MV-4-11 (cell line): ENCODE measurements around the gene ALAS1.

Source experiments
- DNase-seq: peaks from one replicate; lab custom pipeline; 2025; lab: John Stamatoyannopoulos, UW

The ALAS1 gene

GRCh38 chr3:52234516-52235447 lies 36.8 kb downstream of the ALAS1 start:
- no peak for DNase-seq

GRCh38 chr3:52236424-52236886 lies 38.5 kb downstream of the ALAS1 start:
- DNase-seq, result no peak

- no peak for DNase-seq
Observed at GRCh38 chr3:52237006-52237656, 39.2 kb downstream of the ALAS1 start.

GRCh38 chr3:52237657-52238172 lies 39.8 kb downstream of the ALAS1 start:
- peak; percentile 65 for DNase-seq

GRCh38 chr3:52238193-52238760 lies 40.3 kb downstream of the ALAS1 start:
- DNase-seq, result peak; percentile 7

- peak; percentile 64 for DNase-seq
Observed at GRCh38 chr3:52238761-52239701, 41.1 kb downstream of the ALAS1 start, which contains the start of gene TWF2. Gene TWF2, minus strand, starts transcription at chr3:52239158. Its CDS starts 142 bp downstream, at chr3:52239016.

GRCh38 chr3:52240059-52240885 lies 42.3 kb downstream of the ALAS1 start:
- peak; percentile 87 for DNase-seq

- DNase-seq, result no peak
Observed at GRCh38 chr3:52240886-52241370, 43.0 kb downstream of the ALAS1 start.

- DNase-seq, result no peak
Observed at GRCh38 chr3:52242039-52242438, 44.1 kb downstream of the ALAS1 start.

GRCh38 chr3:52243791-52244628 lies 46.0 kb downstream of the ALAS1 start:
- DNase-seq, result peak; percentile 95

GRCh38 chr3:52245322-52246263 lies 47.6 kb downstream of the ALAS1 start, which contains the start of gene PPM1M:
Gene PPM1M, plus strand, starts transcription at chr3:52245759. Its CDS starts 66 bp downstream, at chr3:52245825.
- DNase-seq, result no peak

- DNase-seq, result no peak
Observed at GRCh38 chr3:52246264-52246620, 48.3 kb downstream of the ALAS1 start.

- DNase-seq, result peak; percentile 38
Observed at GRCh38 chr3:52246728-52247408, 48.9 kb downstream of the ALAS1 start.

GRCh38 chr3:52247409-52248164 lies 49.6 kb downstream of the ALAS1 start:
- peak; percentile 36 for DNase-seq

- no peak for DNase-seq
Observed at GRCh38 chr3:52248165-52248541, 50.2 kb downstream of the ALAS1 start.

GRCh38 chr3:52248816-52249547 lies 51.0 kb downstream of the ALAS1 start:
- DNase-seq, result no peak
